HG02763 (cell line): ENCODE results near the gene TMPRSS4.

Experiments used
- ATAC-seq: cut with Tn5 transposase; IDR thresholded peaks from one replicate; pipeline ENCODE4 v1.9.1; 2021; ENCODE audit warnings: mild to moderate bottlenecking, moderate library complexity; ENCODE audit not compliant: unreplicated experiment

Gene TMPRSS4

GRCh38 chr11:118076754-118077281 lies at the start of gene TMPRSS4:
TMPRSS4 (plus strand) TSS chr11:118077078; CDS start chr11:118077303, 225 bp downstream.
- no peak for ATAC-seq

- ATAC-seq = no peak
These were observed 49.2 kb upstream of the TMPRSS4 start for GRCh38 chr11:118027694-118028093.

- ATAC-seq = no peak
These were observed 48.3 kb upstream of the TMPRSS4 start for GRCh38 chr11:118028626-118029025.

GRCh38 chr11:118033443-118033842 lies 43.4 kb upstream of the TMPRSS4 start:
- no peak for ATAC-seq

- no peak for ATAC-seq
These were observed 34.7 kb upstream of the TMPRSS4 start for GRCh38 chr11:118042141-118042540.

GRCh38 chr11:118042796-118043195 lies 34.1 kb upstream of the TMPRSS4 start:
- no peak for ATAC-seq

- ATAC-seq = no peak
These were observed 31.7 kb upstream of the TMPRSS4 start for GRCh38 chr11:118045191-118045590.

- ATAC-seq = no peak
These were observed 30.6 kb upstream of the TMPRSS4 start for GRCh38 chr11:118046051-118046963.

- no peak for ATAC-seq
These were observed 29.7 kb upstream of the TMPRSS4 start for GRCh38 chr11:118046964-118047700.

GRCh38 chr11:118047749-118048148 lies 29.1 kb upstream of the TMPRSS4 start:
- ATAC-seq = no peak

- ATAC-seq = no peak
These were observed 28.2 kb upstream of the TMPRSS4 start for GRCh38 chr11:118048472-118049370.

- no peak for ATAC-seq
These were observed 27.1 kb upstream of the TMPRSS4 start for GRCh38 chr11:118049771-118050170.

- no peak for ATAC-seq
These were observed 26.5 kb upstream of the TMPRSS4 start for GRCh38 chr11:118050208-118050891.

GRCh38 chr11:118051136-118051610 lies 25.7 kb upstream of the TMPRSS4 start:
- ATAC-seq = no peak

- ATAC-seq = no peak
These were observed 25.0 kb upstream of the TMPRSS4 start for GRCh38 chr11:118051611-118052461.

GRCh38 chr11:118052581-118053206 lies 24.2 kb upstream of the TMPRSS4 start:
- ATAC-seq = no peak

GRCh38 chr11:118054712-118055640 lies 21.9 kb upstream of the TMPRSS4 start:
- no peak for ATAC-seq
